Activated T-helper 1 cell treated with Interleukin-2 at 50 U/mL for 16 hours (primary cell): Measurements from ENCODE around the gene LOX.

Experiments
- DNase-seq: peaks from one replicate; pipeline ENCODE4 v3.0.0-alpha.2; 2020; ENCODE audit warnings: low read depth

Gene LOX

GRCh38 chr5:122078116-122079110, at the start of gene LOX:
Gene LOX (minus strand): TSS chr5:122078259. CDS start chr5:122077985, 274 bp downstream.
- DNase-seq: no peak

GRCh38 chr5:122126756-122127321, 48.8 kb upstream of the LOX start:
- no peak for DNase-seq

- DNase-seq: no peak
Measured at GRCh38 chr5:122126177-122126755, 48.2 kb upstream of the LOX start.

GRCh38 chr5:122124766-122125165, 46.7 kb upstream of the LOX start:
- no peak for DNase-seq

- DNase-seq: no peak
Measured at GRCh38 chr5:122121479-122122465, 43.7 kb upstream of the LOX start.

GRCh38 chr5:122120957-122121356, 42.9 kb upstream of the LOX start:
- DNase-seq: no peak

GRCh38 chr5:122120493-122120892, 42.4 kb upstream of the LOX start:
- no peak for DNase-seq

GRCh38 chr5:122119205-122119604, 41.1 kb upstream of the LOX start:
- no peak for DNase-seq

GRCh38 chr5:122118356-122118948, 40.4 kb upstream of the LOX start:
- no peak for DNase-seq

GRCh38 chr5:122114501-122114900, 36.4 kb upstream of the LOX start:
- no peak for DNase-seq

- DNase-seq: no peak
Measured at GRCh38 chr5:122112733-122113558, 34.9 kb upstream of the LOX start.

- DNase-seq: no peak
Measured at GRCh38 chr5:122112063-122112462, 34.0 kb upstream of the LOX start.

- DNase-seq: no peak
Measured at GRCh38 chr5:122111460-122111859, 33.4 kb upstream of the LOX start.

- no peak for DNase-seq
Measured at GRCh38 chr5:122110987-122111386, 32.9 kb upstream of the LOX start.

GRCh38 chr5:122107016-122107415, 29.0 kb upstream of the LOX start:
- DNase-seq: no peak

- no peak for DNase-seq
Measured at GRCh38 chr5:122105909-122106308, 27.9 kb upstream of the LOX start.

GRCh38 chr5:122102825-122103224, 24.8 kb upstream of the LOX start:
- no peak for DNase-seq

GRCh38 chr5:122101636-122102285, 23.7 kb upstream of the LOX start:
- DNase-seq: no peak

GRCh38 chr5:122099060-122099790, 21.2 kb upstream of the LOX start:
- no peak for DNase-seq
